Neural crest cell (in vitro differentiated cells): ENCODE data around the gene LZTR1. TPM values are rescaled to one million over a fixed set of nuclear protein-coding genes. Genes with fewer than 3 reads are reported as not detected.
"Not testable (repeated sequence)": the region's sequence is repeated elsewhere in the genome, so short reads cannot be mapped to it uniquely, and the experiment has no call there.

Source experiments
- DNase-seq: peaks from one replicate; pipeline ENCODE4 v3.0.0; 2021; ENCODE audit warnings: low read depth, mixed read lengths, low spot score
- H3K27ac Mint-ChIP-seq: one replicate; pipeline ENCODE4 v1.8.0; 2021; ENCODE audit warnings: mild to moderate bottlenecking, mixed read lengths; ENCODE audit not compliant: unreplicated experiment
- H3K27me3 Mint-ChIP-seq: 2 replicates; pipeline ENCODE4 v1.8.0; 2021; ENCODE audit warnings: low read depth, mild to moderate bottlenecking, mixed read lengths
- H3K36me3 Mint-ChIP-seq: 2 replicates; pipeline ENCODE4 v1.8.0; 2021; ENCODE audit warnings: low read depth, mild to moderate bottlenecking, mixed read lengths
- H3K4me1 Mint-ChIP-seq: 2 replicates; pipeline ENCODE4 v1.8.0; 2021; ENCODE audit warnings: mixed read lengths
- H3K4me3 Mint-ChIP-seq: one replicate; pipeline ENCODE4 v1.8.0; 2021; ENCODE audit warnings: mild to moderate bottlenecking, mixed read lengths
- H3K9me3 Mint-ChIP-seq: 2 replicates; pipeline ENCODE4 v1.8.0; 2021; ENCODE audit warnings: mixed read lengths
- long read RNA-seq: library from polyadenylated mRNA; unstranded; transcript quantifications from one replicate; pipeline ENCODE4 v2.0.0, GENCODE V29; 2020
- total RNA-seq: library from RNA; stranded (reverse); gene quantifications from 2 replicates; pipeline ENCODE4 v1.2.1, GENCODE V29; 2021
- TF ChIP-seq, protein P1 (sequence below): fragments of 200-600 bp; sonication (generic); conservative IDR thresholded peaks from 2 replicates; pipeline ENCODE4 v1.5.0; 2021; ENCODE audit warnings: antibody characterized with exemption, mild to moderate bottlenecking

Gene LZTR1
- 88.7 and 94.5 TPM in 2 replicates for total RNA-seq
- long read RNA-seq, partial matches to known transcripts: 3 of 3 reads
- long read RNA-seq, other reads (novel, unspliced or antisense): 0 of 3 reads

DNA sequence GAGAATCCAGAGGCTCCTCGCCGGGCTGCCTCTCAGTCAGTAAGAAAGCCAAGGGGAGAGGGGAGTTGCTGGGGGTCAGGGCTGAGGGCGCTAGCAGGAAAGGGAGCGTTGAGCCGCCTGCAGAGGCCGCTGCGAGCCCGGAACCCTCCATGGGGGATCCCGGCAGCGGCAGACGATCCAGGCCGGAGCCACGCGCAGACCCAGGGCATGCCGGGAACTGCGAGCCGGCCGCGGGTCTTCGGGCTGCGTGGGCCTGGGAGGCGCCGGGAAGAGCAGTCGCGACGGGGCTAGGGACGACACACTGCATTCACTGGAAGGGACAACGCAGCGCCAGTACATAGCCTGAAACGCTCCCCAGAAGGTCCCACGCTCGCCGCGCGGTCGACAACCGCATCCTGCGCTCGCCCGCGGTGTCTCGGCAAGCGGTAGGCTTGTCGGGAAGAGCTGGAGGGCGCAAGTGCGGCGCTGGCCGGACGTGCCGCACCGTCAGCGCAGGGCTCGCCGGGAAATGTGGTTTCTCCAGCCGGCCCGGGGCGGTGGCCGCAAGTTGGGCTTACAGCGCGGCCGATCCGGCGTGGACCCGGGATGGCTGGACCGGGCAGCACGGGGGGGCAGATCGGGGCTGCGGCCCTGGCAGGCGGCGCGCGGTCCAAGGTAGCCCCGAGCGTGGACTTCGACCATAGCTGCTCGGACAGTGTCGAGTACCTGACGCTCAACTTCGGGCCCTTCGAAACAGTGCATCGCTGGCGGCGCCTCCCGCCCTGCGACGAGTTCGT, at the start of gene LZTR1:
LZTR1 (plus strand) TSS at position 511 of the 776 bp plus-strand sequence; CDS start at position 586, 75 bp downstream.
- Mint-ChIP-seq H3K27ac (peak within 1 kb of the TSS; percentile 93), H3K4me3 (peak within 1 kb of the TSS; percentile 100), H3K9me3 (no peaks in the 10 kb centered on the region), H3K27me3 (no peaks in the 10 kb centered on the region), H3K4me1 (peaks cover 45% of the 10 kb centered on the region), H3K36me3 (peaks cover 5% of the 10 kb centered on the region)
- peak; percentile 65 for DNase-seq
- TF ChIP-seq, protein P1, sequence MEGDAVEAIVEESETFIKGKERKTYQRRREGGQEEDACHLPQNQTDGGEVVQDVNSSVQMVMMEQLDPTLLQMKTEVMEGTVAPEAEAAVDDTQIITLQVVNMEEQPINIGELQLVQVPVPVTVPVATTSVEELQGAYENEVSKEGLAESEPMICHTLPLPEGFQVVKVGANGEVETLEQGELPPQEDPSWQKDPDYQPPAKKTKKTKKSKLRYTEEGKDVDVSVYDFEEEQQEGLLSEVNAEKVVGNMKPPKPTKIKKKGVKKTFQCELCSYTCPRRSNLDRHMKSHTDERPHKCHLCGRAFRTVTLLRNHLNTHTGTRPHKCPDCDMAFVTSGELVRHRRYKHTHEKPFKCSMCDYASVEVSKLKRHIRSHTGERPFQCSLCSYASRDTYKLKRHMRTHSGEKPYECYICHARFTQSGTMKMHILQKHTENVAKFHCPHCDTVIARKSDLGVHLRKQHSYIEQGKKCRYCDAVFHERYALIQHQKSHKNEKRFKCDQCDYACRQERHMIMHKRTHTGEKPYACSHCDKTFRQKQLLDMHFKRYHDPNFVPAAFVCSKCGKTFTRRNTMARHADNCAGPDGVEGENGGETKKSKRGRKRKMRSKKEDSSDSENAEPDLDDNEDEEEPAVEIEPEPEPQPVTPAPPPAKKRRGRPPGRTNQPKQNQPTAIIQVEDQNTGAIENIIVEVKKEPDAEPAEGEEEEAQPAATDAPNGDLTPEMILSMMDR: peak; percentile 54

DNA sequence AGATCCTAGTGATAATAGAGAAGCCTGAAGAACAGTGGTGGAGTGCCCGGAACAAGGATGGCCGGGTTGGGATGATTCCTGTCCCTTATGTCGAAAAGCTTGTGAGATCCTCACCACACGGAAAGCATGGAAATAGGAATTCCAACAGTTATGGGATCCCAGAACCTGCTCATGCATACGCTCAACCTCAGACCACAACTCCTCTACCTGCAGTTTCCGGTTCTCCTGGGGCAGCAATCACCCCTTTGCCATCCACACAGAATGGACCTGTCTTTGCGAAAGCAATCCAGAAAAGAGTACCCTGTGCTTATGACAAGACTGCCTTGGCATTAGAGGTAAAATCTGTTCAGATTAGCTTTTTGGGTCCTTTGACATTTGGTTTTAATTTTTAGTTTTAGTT, 48.2 kb upstream of the LZTR1 start:
- no peaks in the 10 kb centered on the region for H3K9me3 Mint-ChIP-seq
- H3K36me3 Mint-ChIP-seq: peaks cover 14% of the 10 kb centered on the region
- H3K4me1 Mint-ChIP-seq: peaks cover 13% of the 10 kb centered on the region
- no peak overlapping the region for H3K4me3 Mint-ChIP-seq
- DNase-seq: no peak
- no peaks in the 10 kb centered on the region for H3K27me3 Mint-ChIP-seq
- H3K27ac Mint-ChIP-seq: peak overlapping the region; percentile 50
- TF ChIP-seq, protein P1: no peak

DNA sequence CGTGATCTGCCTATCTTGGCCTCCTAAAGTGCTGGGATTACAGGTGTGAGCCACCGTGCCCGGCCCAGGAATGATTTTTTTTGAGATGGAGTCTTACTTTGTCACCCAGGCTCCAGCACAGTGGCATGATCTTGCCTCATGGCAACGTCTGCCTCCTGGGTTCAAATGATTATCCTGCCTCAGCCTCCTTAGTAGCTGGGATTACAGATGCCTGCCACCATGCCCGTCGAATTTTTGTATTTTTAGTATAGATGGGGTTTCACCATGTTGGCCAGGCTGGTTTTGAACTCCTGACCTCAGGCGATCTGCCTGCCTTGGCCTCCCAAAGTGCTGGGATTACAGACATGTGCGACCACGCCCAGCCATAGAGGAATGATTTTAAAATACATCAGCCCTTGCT, 47.0 kb upstream of the LZTR1 start:
- DNase-seq, H3K27me3 Mint-ChIP-seq, H3K4me3 Mint-ChIP-seq, H3K27ac Mint-ChIP-seq, H3K9me3 Mint-ChIP-seq: not testable (repeated sequence)
- Mint-ChIP-seq H3K4me1 (peaks cover 12% of the 10 kb centered on the region), H3K36me3 (peaks cover 13% of the 10 kb centered on the region)

DNA sequence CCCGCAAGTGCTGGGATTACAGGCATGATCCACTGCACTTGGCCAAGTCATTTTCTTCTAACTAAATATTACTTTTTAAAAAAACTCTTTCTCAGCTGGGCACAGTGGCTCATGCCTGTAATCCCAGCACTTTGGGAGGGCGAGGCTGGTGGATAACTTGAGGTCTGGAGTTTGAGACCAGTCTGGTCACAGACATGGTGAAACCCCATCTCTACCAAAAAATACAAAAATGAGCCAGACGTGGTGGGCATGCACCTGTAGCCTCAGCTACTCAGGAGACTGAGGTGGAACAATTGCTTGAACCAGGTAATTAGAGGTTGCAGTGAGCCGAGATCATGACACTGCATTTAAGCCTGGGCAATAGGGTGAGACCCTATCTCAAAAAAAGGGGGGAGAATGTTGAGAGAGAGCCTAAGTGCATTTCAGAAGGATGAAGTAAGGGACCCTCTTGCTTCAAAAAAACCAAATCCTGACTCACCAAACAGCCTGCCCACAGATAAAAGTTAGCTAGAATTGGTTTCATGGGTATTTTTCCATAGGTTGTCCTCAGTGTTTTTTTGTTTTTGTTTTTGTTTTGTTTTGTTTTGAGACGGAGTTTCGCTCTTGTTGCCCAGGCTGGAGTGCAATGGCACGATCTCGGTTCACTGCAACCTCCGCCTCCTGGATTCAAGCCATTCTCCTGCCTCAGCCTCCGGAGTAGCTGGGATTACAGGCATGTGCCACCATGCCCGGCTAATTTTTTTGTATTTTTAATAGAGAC, 46.1 kb upstream of the LZTR1 start:
- H3K27ac Mint-ChIP-seq, H3K9me3 Mint-ChIP-seq, H3K4me3 Mint-ChIP-seq, DNase-seq, H3K27me3 Mint-ChIP-seq: not testable (repeated sequence)
- peaks cover 13% of the 10 kb centered on the region for H3K36me3 Mint-ChIP-seq
- peaks cover 16% of the 10 kb centered on the region for H3K4me1 Mint-ChIP-seq

DNA sequence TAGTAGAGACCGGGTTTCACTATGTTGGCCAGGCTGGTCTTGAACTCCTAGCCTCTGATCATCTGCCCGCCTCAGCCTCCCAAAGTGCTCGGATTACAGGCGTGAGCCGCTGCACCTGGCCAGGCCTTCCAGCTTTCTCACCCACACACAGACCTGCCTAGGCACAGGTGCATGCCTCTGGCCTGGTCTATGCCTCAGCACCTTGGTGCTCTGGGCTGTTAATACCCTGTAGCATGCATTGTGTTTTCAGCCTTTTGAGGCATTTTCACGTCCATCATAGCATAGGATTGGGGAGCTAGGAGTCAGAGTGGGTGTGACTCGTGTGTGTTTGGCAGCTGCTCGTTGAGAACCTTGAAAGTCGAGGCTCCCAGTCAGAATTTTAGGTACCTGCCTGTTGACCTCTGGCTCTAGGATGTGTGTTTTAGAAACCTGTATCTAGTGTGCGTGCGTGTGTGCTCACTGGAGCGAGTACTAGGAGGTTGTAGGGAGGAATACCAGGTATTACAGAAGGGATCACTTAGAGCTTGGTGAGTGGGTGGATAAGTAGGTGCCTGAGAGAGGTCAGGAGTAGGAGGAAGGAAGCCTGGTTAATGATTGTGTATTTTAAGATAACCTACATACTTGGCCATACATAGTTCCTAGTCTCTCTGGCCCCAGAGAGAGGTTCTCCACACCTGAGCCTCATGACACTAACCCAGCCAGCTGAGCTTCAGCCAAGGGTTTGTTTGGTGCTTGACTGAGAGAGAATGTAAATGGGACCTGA, 44.9 kb upstream of the LZTR1 start:
- H3K36me3 Mint-ChIP-seq: peaks cover 13% of the 10 kb centered on the region
- TF ChIP-seq, protein P1: no peak
- no peak for DNase-seq
- H3K9me3 Mint-ChIP-seq: no peaks in the 10 kb centered on the region
- H3K4me1 Mint-ChIP-seq: peaks cover 19% of the 10 kb centered on the region
- no peak overlapping the region for H3K27ac Mint-ChIP-seq
- H3K4me3 Mint-ChIP-seq: no peak overlapping the region
- no peaks in the 10 kb centered on the region for H3K27me3 Mint-ChIP-seq
